Ovary (tissue), 3 donors: Measurements from ENCODE around the gene RAPGEF4.

Experiments
- POLR2A ChIP-seq: fragments of 450-650 bp; IDR thresholded peaks from one replicate; pipeline ENCODE4 v1.6.1; 2017; ENCODE audit warnings: antibody characterized with exemption, mild to moderate bottlenecking, moderate library complexity
- TF ChIP-seq, protein P1 (sequence below), 3 donors: fragments of 450-650 bp in 2 of 3; fragments of 200-600 bp in 1 of 3; IDR thresholded peaks; one replicate each; pipeline versions ENCODE4 v1.5.1 to v1.8.0; 2016 to 2022; ENCODE audit warnings: antibody characterized with exemption in 3 of 3, mild to moderate bottlenecking in 1 of 3
- donor health status: DM: no; HTN: no; CAD: no.

DNA sequence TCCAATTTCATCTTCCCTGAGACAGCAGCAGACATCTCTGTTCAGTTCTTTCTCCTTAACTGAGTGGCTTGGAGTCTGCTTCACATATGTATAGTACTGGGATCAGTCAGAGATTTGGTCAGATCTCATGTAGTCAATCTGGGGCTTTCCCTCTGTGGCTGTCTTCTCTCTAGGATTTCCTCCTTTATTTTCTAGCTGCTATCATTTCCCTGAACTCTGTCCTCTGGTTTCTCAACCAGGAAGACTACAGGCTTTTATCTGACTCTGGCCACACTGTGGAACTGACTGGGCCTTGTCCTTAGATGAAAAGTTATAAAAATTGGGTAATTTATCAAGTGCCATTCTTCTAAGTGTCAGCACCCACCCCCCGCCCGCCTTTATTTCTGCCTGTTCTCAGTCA is 121.0 kb downstream of the RAPGEF4 start:
- TF ChIP-seq, protein P1, sequence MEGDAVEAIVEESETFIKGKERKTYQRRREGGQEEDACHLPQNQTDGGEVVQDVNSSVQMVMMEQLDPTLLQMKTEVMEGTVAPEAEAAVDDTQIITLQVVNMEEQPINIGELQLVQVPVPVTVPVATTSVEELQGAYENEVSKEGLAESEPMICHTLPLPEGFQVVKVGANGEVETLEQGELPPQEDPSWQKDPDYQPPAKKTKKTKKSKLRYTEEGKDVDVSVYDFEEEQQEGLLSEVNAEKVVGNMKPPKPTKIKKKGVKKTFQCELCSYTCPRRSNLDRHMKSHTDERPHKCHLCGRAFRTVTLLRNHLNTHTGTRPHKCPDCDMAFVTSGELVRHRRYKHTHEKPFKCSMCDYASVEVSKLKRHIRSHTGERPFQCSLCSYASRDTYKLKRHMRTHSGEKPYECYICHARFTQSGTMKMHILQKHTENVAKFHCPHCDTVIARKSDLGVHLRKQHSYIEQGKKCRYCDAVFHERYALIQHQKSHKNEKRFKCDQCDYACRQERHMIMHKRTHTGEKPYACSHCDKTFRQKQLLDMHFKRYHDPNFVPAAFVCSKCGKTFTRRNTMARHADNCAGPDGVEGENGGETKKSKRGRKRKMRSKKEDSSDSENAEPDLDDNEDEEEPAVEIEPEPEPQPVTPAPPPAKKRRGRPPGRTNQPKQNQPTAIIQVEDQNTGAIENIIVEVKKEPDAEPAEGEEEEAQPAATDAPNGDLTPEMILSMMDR (IDR thresholded peaks at IDR 0.05), result no peak
- no peak for TF ChIP-seq POLR2A
